Left ventricle myocardium inferior (tissue), 1 donor: ENCODE results near the gene SLC6A13. TPM values are rescaled to one million over a fixed set of nuclear protein-coding genes. Genes with fewer than 3 reads are reported as not detected.
A peak's percentile ranks its signal among the peaks of the same experiment; 100 is the strongest.

Experiments used
- DNase-seq: peaks from one replicate; pipeline ENCODE4 v3.0.0-alpha.2; 2020
- H3K27ac ChIP-seq: fragments of 200-600 bp; replicated peaks from 2 replicates; pipeline ENCODE4 v1.8.0; 2021
- H3K27me3 ChIP-seq: fragments of 200-600 bp; 2 replicates; pipeline ENCODE4 v1.8.0; 2021; ENCODE audit warnings: low read depth
- H3K36me3 ChIP-seq: fragments of 200-600 bp; 2 replicates; pipeline ENCODE4 v1.8.0; 2021
- H3K4me1 ChIP-seq: fragments of 200-600 bp; 2 replicates; pipeline ENCODE4 v1.8.0; 2021
- H3K4me3 ChIP-seq: fragments of 200-600 bp; 2 replicates; pipeline ENCODE4 v1.8.0; 2021; ENCODE audit warnings: mild to moderate bottlenecking, moderate library complexity
- H3K9me3 ChIP-seq: fragments of 200-600 bp; replicated peaks from 2 replicates; pipeline ENCODE4 v1.8.0; 2021
- CTCF ChIP-seq: fragments of 200-600 bp; IDR thresholded peaks from 2 replicates; pipeline ENCODE4 v1.8.0; 2021; ENCODE audit warnings: antibody characterized with exemption, mild to moderate bottlenecking, borderline replicate concordance
- intact Hi-C: fragments of 100-400 bp; cut with micrococcal nuclease; formaldehyde crosslinking; loops from one replicate; pipeline ENCODE4 v1.11.0; 2022
- total RNA-seq: library from RNA; stranded (reverse); fragmentation: NEBNext Ultra II Directional; extraction: Animal tissue kit (Norgen Biotek cat#: 25700); gene quantifications from one replicate; pipeline ENCODE4 v1.2.1, GENCODE V29; 2021
- donor health status: DM: no; HTN: yes; CAD: no; lungs with severe emphysema.

SLC6A13 gene
- total RNA-seq, 1 donor from 2014 or later: 1.8 TPM

DNA sequence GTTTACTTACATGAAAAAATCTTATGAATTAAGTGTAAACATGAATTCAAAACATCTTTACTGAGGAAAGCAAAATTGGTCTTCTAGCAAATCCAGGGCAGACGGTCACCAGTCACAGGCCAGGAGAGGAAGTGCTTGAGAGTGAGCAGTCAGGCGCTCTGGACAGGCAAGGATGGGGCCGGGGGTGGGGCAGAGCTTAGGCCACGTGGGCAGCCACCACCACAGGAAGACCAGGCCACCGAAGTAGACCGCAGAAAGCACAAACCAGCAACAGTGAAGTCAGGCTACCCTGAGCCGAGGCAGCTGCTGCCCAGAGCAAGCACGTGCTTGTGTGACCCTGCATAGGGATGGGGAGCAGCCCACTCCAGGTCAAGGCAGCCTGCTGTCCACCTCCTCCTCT, 82.2 kb downstream of the SLC6A13 start:
- peak overlapping the region; percentile 83 for H3K27ac ChIP-seq
- H3K4me3 ChIP-seq: peak overlapping the region; percentile 58
- no peaks in the 10 kb centered on the region for H3K9me3 ChIP-seq
- no peaks in the 10 kb centered on the region for H3K27me3 ChIP-seq
- peak; percentile 55 for DNase-seq
- peaks cover 73% of the 10 kb centered on the region for H3K4me1 ChIP-seq
- TF ChIP-seq CTCF: no peak
- H3K36me3 ChIP-seq: no peaks in the 10 kb centered on the region
- intact Hi-C loops: no loop called here

GRCh38 chr12:179885-180284, 82.8 kb downstream of the SLC6A13 start:
- peak overlapping the region; percentile 58 for H3K4me3 ChIP-seq

DNA sequence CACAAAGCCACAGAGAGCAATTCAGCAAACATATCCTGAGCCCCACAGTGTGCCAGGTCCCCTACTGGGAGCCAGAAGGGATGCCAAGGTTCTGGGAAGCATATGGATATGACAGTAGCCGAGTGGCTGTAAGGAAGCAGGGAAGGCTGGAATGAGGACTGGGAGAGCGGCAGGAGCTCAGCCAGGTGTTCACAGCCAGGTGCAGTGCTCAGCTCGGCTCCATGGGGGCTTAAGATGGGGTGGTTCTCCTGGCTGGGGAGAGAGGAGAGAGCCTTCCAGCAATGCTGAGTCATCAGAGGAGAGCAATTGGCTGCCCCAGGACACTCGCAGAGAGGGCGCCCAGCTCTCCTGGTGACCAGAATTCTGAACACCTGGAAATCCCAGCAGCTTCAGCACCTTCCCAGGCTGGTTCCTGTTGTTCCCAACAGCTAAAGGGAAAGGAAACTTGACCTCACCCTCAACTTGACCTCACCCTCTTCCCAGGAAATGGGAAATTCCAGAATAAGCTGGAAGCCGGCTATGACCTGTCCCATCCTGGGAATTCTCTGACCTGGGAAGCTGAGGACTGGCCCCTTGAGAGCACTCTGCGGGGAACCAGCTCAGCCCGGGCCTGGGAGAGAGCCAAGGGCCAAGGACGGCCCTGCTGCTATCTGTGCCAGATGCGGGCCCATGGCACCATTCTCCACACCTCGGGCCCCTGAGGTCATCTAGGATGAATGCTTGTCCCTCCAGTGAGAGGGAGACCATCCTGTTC, 83.3 kb downstream of the SLC6A13 start:
- intact Hi-C loops: no loop called here
- H3K27me3 ChIP-seq: no peaks in the 10 kb centered on the region
- H3K27ac ChIP-seq: peak overlapping the region; percentile 83
- H3K9me3 ChIP-seq: no peaks in the 10 kb centered on the region
- DNase-seq: peak; percentile 44
- H3K36me3 ChIP-seq: no peaks in the 10 kb centered on the region
- no peak for TF ChIP-seq CTCF
- peaks cover 84% of the 10 kb centered on the region for H3K4me1 ChIP-seq
- H3K4me3 ChIP-seq: peak overlapping the region; percentile 58

More at GRCh38 chr12:179885-180284, 82.8 kb downstream of the SLC6A13 start:
- H3K36me3 ChIP-seq: no peaks in the 10 kb centered on the region
- H3K4me1 ChIP-seq: peaks cover 78% of the 10 kb centered on the region
- intact Hi-C loops: no loop called here
- H3K9me3 ChIP-seq: no peaks in the 10 kb centered on the region
- no peaks in the 10 kb centered on the region for H3K27me3 ChIP-seq
- DNase-seq: no peak
- H3K27ac ChIP-seq: peak overlapping the region; percentile 83
- TF ChIP-seq CTCF: no peak

DNA sequence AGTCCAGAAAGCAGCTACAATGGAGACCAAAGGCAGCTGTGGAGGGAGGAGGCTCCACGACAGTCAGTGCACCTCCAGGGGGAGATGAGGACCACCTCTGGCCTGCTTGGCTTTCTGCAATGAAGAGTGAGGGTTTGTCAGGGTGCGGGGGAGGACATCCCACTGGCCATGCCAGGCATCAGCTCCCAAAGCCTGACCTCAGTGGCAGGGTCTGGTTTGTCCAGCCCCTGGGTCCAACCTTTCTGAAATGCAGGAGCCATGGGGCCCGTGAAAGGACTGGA, 83.9 kb downstream of the SLC6A13 start:
- H3K36me3 ChIP-seq: no peaks in the 10 kb centered on the region
- peak overlapping the region; percentile 58 for H3K4me3 ChIP-seq
- no peak for DNase-seq
- intact Hi-C loops: no loop called here
- no peak for TF ChIP-seq CTCF
- no peaks in the 10 kb centered on the region for H3K9me3 ChIP-seq
- no peaks in the 10 kb centered on the region for H3K27me3 ChIP-seq
- H3K4me1 ChIP-seq: peaks cover 90% of the 10 kb centered on the region
- peak overlapping the region; percentile 83 for H3K27ac ChIP-seq

DNA sequence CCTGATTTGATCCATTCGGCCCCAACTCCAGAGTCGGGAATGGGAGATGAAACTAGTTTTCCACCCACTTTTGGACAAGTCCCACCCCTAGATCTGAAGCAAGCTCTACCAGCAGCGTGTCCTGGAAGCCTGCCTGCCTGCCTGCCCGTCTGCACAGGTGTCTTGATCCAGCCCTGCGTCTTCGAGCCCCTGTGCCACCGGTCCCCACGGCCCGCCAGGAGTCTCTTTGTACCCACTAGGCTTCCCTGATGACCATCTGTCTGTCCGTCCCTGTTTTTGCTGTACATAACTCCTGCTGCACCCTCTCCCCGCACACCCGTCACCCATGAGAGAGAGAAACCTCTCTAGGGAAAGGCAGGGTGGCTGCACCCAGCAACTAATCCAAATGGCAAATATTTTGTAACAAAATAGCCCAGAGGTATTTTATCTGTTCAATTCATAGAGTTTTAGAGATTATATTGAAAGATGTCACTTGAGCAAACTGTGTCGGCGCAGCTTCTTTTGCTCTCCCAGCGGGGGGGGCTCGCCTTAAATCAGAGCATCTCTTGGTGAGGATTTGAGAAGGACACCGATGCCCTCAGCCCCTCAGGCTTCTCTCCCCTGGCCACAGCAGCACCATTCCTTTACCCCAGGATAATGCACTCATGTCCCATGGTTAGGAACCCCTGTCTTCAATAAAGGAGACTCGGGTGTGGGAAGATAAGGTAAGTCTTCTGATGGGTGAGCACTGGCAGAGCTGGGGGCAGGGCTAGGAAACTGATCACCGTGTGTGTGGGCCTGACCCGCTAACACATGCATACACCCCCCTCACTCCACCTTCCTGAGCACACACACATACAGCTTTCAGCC, 84.4 kb downstream of the SLC6A13 start:
- intact Hi-C loops: no loop called here
- H3K4me1 ChIP-seq: peaks cover 95% of the 10 kb centered on the region
- no peaks in the 10 kb centered on the region for H3K36me3 ChIP-seq
- DNase-seq: no peak
- no peaks in the 10 kb centered on the region for H3K27me3 ChIP-seq
- peak overlapping the region; percentile 58 for H3K4me3 ChIP-seq
- H3K9me3 ChIP-seq: no peaks in the 10 kb centered on the region
- no peak for TF ChIP-seq CTCF
- H3K27ac ChIP-seq: peak overlapping the region; percentile 83
